HG02623 (cell line): Measurements from ENCODE around the gene ZNF516.

ENCODE experiments used
- ATAC-seq: cut with Tn5 transposase; IDR thresholded peaks from one replicate; pipeline ENCODE4 v1.9.1; 2021; ENCODE audit warnings: moderate library complexity; ENCODE audit not compliant: unreplicated experiment

Gene ZNF516

GRCh38 chr18:76405681-76406356, 89.2 kb downstream of the ZNF516 start:
- no peak for ATAC-seq

GRCh38 chr18:76405280-76405679, 89.8 kb downstream of the ZNF516 start:
- ATAC-seq = no peak

- ATAC-seq = no peak
Observed at GRCh38 chr18:76404345-76404831, 90.7 kb downstream of the ZNF516 start.

- ATAC-seq = no peak
Observed at GRCh38 chr18:76402026-76402990, 92.7 kb downstream of the ZNF516 start.

GRCh38 chr18:76401498-76401897, 93.5 kb downstream of the ZNF516 start:
- no peak for ATAC-seq

- ATAC-seq = no peak
Observed at GRCh38 chr18:76399613-76400391, 95.2 kb downstream of the ZNF516 start.

GRCh38 chr18:76398896-76399612, 96.0 kb downstream of the ZNF516 start:
- peak; percentile 90 for ATAC-seq

GRCh38 chr18:76398295-76398694, 96.7 kb downstream of the ZNF516 start:
- ATAC-seq = no peak

GRCh38 chr18:76397631-76398030, 97.4 kb downstream of the ZNF516 start:
- no peak for ATAC-seq

GRCh38 chr18:76396792-76397191, 98.2 kb downstream of the ZNF516 start:
- no peak for ATAC-seq

GRCh38 chr18:76395609-76396008, 99.4 kb downstream of the ZNF516 start:
- ATAC-seq = no peak

GRCh38 chr18:76394780-76395476, 100.1 kb downstream of the ZNF516 start:
- ATAC-seq = no peak

- no peak for ATAC-seq
Observed at GRCh38 chr18:76392349-76392748, 102.7 kb downstream of the ZNF516 start.

GRCh38 chr18:76391746-76392145, 103.3 kb downstream of the ZNF516 start:
- no peak for ATAC-seq

- ATAC-seq = no peak
Observed at GRCh38 chr18:76391038-76391437, 104.0 kb downstream of the ZNF516 start.

- ATAC-seq = no peak
Observed at GRCh38 chr18:76390452-76391035, 104.5 kb downstream of the ZNF516 start.

- no peak for ATAC-seq
Observed at GRCh38 chr18:76389716-76390115, 105.3 kb downstream of the ZNF516 start.

- no peak for ATAC-seq
Observed at GRCh38 chr18:76388891-76389423, 106.1 kb downstream of the ZNF516 start.

GRCh38 chr18:76388261-76388660, 106.8 kb downstream of the ZNF516 start:
- no peak for ATAC-seq
